Activated effector memory CD4-positive, alpha-beta T cell treated with Interleukin-2 at 50 U/mL for 16 hours (primary cell): ENCODE results near the gene GPATCH2L.

Experiments
- DNase-seq: peaks from one replicate; pipeline ENCODE4 v3.0.0-alpha.2; 2020

GPATCH2L gene

GRCh38 chr14:76257842-76258397 is 106.2 kb downstream of the GPATCH2L start:
- DNase-seq = no peak

DNA sequence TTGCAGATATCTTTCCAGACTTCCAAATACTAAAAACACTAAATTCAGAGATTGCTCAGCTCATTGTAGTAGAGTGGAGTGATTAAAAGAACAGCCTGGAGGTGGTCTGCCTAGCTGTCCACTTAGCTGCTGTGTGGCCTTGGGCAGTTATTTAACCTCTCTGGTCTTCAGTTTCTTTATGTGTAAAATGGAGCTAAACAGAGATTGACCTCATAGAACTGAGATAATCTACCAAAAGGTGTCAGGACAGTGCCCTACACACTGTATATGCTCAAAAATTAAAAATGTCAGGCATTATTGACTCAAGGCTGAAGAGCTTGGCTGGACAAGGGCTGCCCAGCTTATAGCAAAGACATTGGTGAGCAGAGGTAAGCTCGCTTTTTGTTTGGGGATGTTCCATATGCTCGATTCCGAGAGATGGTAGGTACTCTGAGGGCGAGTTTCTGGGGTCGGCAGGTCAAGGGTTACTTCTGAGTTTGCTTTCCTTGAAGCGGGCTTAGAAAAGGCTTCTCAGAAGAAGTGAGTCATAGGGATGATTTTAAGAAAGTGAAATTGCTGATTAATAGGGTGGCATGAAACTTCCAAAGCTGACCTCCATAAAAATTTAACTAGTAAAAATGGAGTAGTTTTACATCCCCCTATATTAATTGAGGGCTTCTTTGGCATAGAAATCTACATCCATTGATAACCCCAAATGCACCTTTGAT is 107.5 kb downstream of the GPATCH2L start:
- DNase-seq = no peak

DNA sequence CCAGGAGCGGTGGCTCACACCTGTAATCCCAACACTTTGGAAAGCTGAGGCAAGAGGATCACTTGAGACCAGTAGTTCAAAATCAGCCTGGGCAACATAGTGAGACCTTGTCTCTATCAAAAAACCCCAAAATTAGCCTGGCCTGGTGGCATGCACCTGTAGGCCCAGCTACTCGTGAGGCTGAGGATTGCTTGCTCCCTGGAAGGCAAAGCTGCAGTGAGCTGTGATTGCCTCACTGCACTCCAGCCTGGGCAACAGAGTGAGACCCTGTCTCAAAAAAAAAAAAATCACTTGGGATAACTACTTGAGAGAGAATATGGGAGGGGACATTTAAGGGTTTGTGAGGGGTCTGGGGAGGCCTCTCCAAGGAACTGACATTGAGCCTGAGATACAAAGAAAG is 109.0 kb downstream of the GPATCH2L start:
- no peak for DNase-seq

GRCh38 chr14:76261371-76261811 is 109.7 kb downstream of the GPATCH2L start:
- no peak for DNase-seq

- no peak for DNase-seq
Measured at GRCh38 chr14:76262641-76263040, 110.9 kb downstream of the GPATCH2L start.
